ENCODE data around the gene PDCD11.

DNA sequence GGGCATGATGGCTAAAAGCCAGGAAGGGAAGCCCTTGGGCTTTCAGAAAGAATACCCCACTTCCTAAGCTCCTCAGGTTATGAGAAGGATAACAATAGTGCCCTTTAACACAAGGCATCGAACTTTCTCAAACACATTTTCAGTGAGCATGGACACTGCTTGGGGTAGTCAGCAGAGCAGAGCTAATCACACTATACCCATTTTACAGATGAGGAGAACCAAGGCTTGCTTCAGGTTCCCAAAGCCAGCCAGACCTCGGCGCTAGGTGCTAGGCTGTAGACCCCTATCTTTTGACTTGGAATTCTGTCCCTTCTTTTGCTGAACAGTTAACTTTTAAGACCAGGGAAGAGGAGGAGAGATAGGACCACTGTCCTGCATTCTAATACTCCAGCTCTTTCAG lies 98.9 kb downstream of the PDCD11 start:
- TF ChIP-seq, protein P1, sequence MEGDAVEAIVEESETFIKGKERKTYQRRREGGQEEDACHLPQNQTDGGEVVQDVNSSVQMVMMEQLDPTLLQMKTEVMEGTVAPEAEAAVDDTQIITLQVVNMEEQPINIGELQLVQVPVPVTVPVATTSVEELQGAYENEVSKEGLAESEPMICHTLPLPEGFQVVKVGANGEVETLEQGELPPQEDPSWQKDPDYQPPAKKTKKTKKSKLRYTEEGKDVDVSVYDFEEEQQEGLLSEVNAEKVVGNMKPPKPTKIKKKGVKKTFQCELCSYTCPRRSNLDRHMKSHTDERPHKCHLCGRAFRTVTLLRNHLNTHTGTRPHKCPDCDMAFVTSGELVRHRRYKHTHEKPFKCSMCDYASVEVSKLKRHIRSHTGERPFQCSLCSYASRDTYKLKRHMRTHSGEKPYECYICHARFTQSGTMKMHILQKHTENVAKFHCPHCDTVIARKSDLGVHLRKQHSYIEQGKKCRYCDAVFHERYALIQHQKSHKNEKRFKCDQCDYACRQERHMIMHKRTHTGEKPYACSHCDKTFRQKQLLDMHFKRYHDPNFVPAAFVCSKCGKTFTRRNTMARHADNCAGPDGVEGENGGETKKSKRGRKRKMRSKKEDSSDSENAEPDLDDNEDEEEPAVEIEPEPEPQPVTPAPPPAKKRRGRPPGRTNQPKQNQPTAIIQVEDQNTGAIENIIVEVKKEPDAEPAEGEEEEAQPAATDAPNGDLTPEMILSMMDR (IDR thresholded peaks at IDR 0.05), result no peak
- TF ChIP-seq POLR2AphosphoS5 (IDR thresholded peaks at IDR 0.05), result no peak
- no peak for TF ChIP-seq EP300 (IDR thresholded peaks at IDR 0.05)
